ENCODE measurements around the gene PPP2R5C.

PPP2R5C gene

GRCh38 chr14:101844751-101845150 is 83.2 kb downstream of the PPP2R5C start:
- DNase-seq = no peak

DNA sequence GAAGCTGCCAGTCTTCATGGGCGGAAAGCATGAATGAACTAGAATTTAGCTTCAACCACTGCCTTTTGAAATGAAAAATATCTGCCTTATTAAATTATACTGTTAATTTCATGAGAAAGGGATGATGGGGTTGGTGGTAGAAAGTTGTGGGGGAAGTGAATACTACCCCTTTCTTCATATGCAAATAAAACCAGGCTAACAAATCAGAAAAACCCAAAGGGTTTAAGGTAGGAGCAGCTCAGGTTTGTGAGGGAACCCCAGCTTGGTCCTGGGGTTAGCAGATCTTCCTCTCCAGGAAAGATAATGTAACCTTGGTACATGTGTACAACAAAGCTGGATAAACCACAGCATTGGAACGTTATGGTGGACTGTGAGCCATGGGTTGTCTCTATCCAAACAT is 84.0 kb downstream of the PPP2R5C start:
- DNase-seq = no peak

GRCh38 chr14:101845896-101846295 is 84.4 kb downstream of the PPP2R5C start:
- DNase-seq = no peak

- DNase-seq = no peak
These were observed 87.6 kb downstream of the PPP2R5C start for GRCh38 chr14:101849125-101849524.

GRCh38 chr14:101849640-101850039 is 88.1 kb downstream of the PPP2R5C start:
- DNase-seq = no peak

DNA sequence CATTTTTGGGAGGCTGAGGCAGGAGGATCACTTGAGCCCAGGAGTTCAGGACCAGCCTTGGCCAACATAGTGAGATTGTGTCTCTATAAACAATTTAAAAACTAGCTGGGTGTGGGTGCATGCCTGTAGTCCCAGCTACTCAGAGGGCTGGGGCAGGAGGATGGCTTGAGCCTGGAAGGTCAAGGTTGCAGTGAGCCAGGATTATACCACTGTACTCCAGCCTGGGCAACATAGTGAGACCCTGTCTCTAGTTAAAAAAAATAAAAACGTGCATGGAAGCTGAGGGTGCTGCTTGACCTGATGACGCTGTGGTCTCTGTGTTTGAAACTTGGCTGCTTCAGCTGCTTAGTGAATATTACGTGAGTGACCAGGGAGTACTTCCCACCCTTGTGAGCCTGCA is 89.7 kb downstream of the PPP2R5C start:
- no peak for DNase-seq

GRCh38 chr14:101851736-101852405 is 90.4 kb downstream of the PPP2R5C start:
- no peak for DNase-seq

DNA sequence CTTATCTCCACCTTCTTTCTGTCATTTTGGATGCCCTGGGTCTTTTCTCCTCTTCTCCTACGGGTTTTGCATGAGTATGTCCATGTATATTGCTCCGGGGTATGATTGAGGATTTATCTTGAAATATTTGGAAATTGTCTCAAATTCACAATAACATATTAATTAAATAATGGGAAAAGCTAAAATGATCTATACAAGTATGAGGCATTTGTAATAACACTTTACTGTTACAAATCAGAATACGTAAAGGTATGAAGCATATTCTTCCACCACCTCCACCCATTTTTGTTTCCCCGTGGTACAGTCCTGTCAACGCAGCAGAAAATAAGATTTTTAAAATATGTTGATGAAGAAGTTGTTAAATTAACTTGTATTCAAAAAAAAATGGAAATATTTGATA is 91.3 kb downstream of the PPP2R5C start:
- DNase-seq = no peak

DNA sequence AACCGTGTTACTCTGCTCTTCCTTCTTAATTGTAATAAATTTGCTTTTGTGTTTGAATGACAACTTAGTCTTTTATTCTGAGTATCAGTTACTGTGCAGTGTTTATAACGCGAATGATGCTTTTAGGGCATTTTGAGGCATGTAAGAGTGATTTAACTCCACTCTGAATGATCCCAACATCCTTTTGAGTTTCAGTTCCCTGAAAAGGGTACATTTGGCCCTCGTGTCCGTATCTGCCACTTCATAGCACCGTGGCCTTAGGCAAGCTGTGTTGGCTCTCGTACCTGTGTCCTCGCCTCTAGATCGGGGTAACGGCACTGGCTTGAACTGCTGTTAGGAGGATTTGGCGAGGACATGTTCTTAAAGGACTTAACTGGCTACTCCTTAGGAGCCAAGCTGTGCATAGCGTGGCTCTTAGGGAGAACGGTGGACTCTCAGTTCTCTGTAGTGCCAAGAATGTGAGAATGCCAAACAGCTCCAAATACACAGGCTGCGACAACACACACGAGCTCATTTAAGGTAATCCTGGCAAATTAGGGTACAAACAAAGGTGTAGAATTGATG is 92.0 kb downstream of the PPP2R5C start:
- no peak for DNase-seq

DNA sequence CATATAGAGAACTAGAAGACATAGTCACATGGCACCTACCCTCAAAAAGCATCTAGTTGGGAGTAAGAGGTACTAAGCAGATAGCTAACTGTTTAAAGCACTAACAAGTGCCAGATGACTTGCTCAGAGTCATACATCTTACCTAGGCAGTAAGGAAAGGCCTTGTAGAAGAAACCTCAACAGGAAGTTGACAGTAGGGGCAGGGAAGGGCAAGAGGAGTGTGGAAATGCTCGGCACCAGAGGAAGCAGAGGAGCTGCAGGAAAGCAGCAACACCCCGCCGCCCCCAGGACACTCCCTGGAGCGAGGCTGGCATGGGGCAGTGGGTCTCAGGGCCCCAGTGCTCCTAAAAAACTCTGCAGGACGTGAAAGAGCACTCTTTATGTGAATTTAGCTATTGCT is 92.9 kb downstream of the PPP2R5C start:
- no peak for DNase-seq

GRCh38 chr14:101855958-101856357 is 94.4 kb downstream of the PPP2R5C start:
- DNase-seq = no peak

GRCh38 chr14:101856536-101856935 is 95.0 kb downstream of the PPP2R5C start:
- DNase-seq = no peak

DNA sequence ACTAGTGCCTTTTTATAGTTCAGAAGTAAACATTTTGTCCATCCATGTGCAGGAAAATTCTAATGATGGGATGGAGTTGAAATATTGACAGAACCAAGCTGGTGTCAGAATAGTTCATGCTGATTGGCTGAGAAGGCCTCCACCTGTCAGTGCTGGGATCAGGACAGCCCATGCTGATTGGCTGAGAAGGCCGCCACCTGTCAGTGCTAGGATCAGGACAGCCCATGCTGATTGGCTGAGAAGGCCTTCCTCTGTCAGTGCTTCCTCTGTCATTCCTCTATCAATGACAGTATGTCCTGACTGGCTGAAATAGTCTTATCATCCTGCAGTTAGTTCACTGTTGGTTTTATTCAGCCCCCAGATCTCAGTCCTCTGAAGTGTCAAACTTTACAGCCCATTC is 95.7 kb downstream of the PPP2R5C start:
- DNase-seq = no peak

DNA sequence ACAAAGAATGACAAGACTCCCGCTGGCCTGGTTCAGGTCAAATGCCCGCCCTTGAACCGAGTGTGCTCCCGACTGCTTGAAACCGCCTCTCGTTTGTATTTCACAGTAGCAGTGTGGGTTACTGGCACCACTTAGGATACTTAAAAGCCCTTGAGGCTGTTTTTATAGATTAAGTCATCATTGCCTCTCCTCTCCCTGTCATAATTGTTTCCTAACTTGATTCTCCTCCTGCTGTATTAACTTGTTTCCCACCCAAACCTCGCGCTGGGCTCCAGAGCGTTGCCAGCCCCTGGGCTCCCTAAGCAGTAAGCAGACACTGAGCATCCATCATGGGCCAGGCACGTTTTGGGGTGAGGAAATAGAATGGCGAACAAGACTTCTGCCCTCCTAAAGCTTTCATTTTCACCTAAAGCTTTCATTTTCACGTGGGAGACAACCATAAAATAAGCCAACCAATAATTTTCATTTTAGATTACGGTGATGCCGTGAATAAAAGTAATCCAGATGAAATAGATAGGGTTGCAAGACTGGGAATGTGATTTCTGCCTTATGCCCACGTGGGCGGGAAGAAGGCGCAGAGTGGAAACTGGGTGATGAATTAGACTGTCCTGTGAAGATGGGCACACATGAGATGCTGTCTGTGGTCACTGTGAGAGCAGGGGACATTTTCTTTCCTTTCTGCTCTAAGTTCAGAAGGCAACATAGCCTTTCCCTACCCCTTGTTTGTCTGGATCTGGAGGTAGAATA is 97.5 kb downstream of the PPP2R5C start:
- peak; percentile 15 for DNase-seq

DNA sequence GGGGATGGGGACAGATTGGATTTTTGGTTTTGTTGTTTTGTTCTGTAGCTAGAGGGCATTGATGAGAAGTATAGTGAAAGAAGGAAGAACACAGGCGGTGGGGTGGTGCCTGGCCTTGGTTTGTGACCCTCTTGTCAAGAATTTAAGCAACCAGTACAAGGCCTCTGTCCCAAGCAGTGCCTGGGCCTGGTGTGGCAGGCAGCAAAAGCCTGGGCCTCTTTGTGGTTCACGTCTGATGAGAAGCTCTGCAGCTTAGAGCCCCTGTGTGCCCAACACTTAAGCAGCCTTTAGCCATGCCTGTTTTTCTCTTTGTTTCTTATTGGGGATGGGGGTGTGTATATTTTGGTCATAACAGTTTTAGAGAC is 98.0 kb downstream of the PPP2R5C start:
- DNase-seq = no peak

DNA sequence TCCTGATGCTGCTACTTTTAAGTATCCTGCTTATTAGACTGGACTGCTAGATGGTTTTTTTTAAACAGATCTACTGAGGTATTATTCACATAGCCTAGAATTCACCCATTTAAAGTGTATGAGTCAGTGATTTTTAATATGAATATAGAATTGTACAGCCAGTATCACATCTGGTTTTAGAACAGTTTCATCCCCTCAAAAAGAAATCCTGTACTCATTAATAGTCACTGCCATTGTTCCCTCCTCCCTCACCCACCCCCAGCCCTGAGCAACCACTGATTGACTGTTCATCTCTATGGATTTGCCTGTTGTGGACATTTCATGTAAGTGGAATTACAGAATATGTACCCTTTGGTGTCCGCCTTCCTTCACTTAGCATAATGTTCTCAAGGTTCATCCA is 98.4 kb downstream of the PPP2R5C start:
- DNase-seq = no peak

GRCh38 chr14:101861464-101861863 is 100.0 kb downstream of the PPP2R5C start:
- DNase-seq = no peak

GRCh38 chr14:101862177-101862576 is 100.7 kb downstream of the PPP2R5C start:
- no peak for DNase-seq

DNA sequence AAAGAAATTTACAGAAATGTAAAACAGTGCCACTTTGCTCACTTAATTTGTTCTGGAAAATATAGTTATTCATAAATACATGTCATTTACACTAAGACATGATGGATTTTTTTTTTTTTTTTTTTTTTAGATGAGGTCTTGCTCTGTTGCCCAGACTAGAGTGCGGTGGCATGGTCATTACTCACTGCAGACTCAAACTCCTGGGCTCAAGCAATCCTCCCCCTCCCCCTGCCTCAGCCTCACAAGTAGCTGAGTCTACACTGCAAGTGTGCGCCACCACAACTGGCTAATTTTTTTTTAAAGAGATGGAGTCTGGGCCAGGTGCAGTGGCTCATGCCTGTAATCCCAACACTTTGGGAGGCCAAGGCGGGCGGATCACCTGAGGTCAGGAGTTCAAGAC is 101.2 kb downstream of the PPP2R5C start:
- no peak for DNase-seq

DNA sequence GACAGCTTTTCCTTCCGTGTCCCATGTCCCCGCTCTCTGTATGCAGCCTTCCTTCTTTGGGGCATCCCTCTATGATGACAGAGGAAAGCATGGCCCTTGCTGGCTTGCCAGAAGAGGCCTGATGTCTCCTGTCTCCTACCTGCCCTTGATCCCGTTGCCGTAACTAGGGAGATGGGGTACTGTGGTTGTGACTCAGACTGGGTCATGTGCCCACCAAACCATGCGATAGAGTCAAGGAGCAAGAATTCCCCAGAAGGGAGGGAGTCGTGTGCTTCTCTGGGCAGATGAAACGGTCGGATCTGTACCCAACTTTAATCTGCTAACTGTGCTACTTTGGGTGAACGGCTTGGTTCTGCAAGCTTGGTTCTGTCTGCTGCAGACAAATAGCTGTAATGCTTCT is 103.8 kb downstream of the PPP2R5C start:
- DNase-seq = no peak

GRCh38 chr14:101867854-101868253 is 106.3 kb downstream of the PPP2R5C start:
- DNase-seq = no peak

DNA sequence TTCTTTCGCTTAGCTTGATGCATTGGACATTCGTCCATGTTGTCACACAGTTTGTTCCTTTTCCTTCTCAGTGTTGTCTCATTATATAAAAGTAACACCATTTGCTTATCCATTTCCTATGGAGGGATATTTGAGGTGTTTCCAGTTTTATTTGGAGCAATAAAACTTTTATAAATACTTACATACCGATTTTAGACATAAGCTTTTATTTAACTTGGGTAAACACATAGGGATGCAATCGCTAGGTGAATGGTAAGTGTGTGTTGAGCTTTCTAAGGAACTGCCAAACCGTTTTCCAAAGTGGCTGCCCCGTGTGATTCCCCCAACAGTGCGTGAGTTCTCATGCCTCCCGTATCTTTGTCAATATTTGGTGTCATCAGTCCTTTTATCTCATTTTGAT is 107.7 kb downstream of the PPP2R5C start:
- no peak for DNase-seq

DNA sequence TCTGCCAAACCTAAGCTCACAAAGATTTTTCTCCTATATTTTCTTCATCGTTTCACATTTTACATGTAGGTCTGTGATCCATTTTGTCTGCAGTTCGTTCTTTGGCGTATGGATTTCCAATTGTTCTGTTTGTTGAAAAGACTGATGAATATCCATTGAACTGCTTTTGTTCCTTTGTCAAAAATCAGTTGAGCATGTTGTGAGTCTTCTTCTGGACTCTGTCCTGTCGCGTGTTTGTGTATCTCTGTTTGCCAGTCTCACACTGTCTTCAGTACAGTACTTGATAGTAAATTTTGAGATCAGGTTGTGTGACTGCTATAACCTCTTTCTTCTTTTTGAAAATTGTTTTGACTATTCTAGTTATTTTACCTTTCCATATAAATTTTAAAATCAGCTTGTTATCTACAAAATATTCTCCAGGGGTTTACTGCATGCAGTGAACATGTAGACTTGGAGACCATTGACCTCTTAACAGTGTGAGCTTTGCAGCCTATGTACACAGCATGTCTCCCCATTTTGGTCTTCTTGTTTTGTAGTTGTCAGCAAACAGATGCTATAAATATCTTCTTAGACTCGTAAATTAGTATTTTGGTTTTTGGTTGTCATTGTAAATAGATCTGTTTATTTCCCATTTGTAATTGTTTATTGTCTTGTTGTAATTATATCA is 108.9 kb downstream of the PPP2R5C start:
- DNase-seq = no peak

DNA sequence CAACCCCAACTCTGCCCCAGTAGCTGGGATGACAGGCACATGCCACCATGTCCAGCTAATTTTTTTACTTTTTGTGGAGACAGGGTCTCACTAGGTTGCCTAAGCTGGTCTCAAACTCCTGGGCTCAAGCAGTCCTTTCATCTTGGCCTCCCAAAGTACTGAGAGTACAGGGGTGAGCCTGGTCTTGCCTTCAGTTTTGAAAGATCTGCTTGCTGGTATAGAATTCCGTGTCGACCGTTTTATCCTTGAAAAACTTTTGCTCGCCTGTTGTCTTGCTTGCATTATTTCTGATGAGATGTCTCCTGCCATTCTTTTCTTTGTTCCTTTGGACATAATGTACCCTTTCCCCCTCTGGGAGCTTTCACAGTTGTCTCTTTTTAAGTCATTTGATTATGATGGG is 110.8 kb downstream of the PPP2R5C start:
- no peak for DNase-seq

All from NCI-H187 treated with DMSO at 0.1 percent for 48 hours (cell line).